VCaP (cell line): ENCODE results near the gene SNAPC4.

Experiments used
- H3K27ac ChIP-seq: fragments of 450-650 bp; 2 replicates; pipeline ENCODE4 v1.5.1; 2017
- TF ChIP-seq, protein P1 (sequence below): fragments of 450-650 bp; conservative IDR thresholded peaks from 2 replicates; pipeline ENCODE4 v1.5.1; 2017; ENCODE audit warnings: mild to moderate bottlenecking, moderate library complexity

The SNAPC4 gene

GRCh38 chr9:136392538-136393449, 7.2 kb downstream of the SNAPC4 start:
- TF ChIP-seq, protein P1, sequence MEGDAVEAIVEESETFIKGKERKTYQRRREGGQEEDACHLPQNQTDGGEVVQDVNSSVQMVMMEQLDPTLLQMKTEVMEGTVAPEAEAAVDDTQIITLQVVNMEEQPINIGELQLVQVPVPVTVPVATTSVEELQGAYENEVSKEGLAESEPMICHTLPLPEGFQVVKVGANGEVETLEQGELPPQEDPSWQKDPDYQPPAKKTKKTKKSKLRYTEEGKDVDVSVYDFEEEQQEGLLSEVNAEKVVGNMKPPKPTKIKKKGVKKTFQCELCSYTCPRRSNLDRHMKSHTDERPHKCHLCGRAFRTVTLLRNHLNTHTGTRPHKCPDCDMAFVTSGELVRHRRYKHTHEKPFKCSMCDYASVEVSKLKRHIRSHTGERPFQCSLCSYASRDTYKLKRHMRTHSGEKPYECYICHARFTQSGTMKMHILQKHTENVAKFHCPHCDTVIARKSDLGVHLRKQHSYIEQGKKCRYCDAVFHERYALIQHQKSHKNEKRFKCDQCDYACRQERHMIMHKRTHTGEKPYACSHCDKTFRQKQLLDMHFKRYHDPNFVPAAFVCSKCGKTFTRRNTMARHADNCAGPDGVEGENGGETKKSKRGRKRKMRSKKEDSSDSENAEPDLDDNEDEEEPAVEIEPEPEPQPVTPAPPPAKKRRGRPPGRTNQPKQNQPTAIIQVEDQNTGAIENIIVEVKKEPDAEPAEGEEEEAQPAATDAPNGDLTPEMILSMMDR, result no peak
- peak overlapping the region; percentile 98 for H3K27ac ChIP-seq

DNA sequence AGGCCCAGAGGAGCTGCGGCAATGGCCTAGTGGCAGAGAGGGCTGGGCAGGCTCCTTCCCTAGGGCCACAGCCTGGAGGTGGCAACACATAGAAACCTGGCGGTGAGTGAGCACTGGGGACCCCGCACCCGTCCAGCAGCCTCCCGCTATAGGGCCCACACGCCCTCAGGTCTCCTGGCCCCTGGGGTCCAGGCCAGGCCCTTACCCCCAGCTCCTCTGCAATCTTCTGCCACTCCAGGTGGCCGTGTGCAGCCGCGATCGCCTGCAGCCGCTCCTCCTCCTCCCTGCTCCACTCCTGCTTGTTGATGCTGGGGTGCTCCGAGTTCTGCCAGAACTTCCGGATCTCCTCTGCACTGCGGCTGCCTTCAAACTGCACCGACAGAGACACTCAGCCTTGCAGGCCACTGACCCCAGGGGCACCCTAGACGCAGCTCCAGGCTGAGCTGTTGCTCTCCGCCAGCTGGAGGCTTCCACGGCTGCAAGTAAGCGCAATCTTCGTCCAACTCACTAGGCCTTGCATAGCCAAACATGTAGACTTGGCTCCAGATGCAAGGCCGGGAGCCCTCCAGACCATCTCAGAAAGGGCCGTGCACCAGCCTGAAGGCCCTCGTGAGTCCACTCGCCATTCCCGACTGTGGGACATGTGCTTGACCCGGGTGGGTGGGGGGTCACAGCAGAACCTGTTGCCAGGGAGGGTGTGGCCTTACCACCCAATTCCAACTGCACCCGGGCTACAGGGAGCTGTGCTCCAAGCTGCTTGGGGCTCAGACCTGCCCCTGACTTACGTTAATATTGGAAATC, 8.0 kb downstream of the SNAPC4 start:
- TF ChIP-seq, protein P1, result no peak
- peak overlapping the region; percentile 98 for H3K27ac ChIP-seq

GRCh38 chr9:136389396-136389795, 10.6 kb downstream of the SNAPC4 start:
- no peak overlapping the region for H3K27ac ChIP-seq
- TF ChIP-seq, protein P1, result no peak

- H3K27ac ChIP-seq, result no peak overlapping the region
- TF ChIP-seq, protein P1, result no peak
Measured at GRCh38 chr9:136387217-136387616, 12.8 kb downstream of the SNAPC4 start.

GRCh38 chr9:136386018-136386417, 14.0 kb downstream of the SNAPC4 start:
- TF ChIP-seq, protein P1, result no peak
- no peak overlapping the region for H3K27ac ChIP-seq

GRCh38 chr9:136385015-136385414, 15.0 kb downstream of the SNAPC4 start:
- TF ChIP-seq, protein P1, result no peak
- H3K27ac ChIP-seq, result no peak overlapping the region

DNA sequence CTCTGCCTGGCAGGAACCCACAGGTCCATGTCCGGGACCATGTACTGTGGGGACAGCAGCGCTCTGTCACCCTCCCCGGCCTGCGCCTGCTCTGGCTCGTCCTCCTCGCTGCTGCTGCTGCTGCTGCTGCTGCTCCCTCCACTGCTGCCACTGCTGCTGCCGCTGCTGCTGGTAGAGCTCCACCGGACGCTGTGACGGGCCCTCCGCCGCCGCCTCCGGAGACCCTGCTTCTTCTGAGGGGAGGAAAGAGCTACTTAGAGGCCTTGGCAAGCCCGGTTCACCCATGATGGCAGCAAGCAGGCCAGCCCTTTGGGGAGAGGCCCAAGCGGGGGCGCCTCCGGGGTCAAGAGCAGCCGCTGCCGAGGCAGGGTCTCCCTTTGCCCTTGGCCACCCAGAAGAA, 16.5 kb downstream of the SNAPC4 start:
- TF ChIP-seq, protein P1, result no peak
- H3K27ac ChIP-seq, result no peak overlapping the region
